GM10266 (cell line): ENCODE data around the gene SMAD1.

Source experiments
- DNase-seq: peaks from one replicate; pipeline ENCODE4 v3.0.0; 2012; ENCODE audit errors: extremely low spot score
- TF ChIP-seq, protein P1 (sequence below): IDR thresholded peaks from 2 replicates; pipeline ENCODE4 v1.5.1; 2012; ENCODE audit warnings: mild to moderate bottlenecking, low read depth; ENCODE audit not compliant: control insufficient read depth, insufficient read depth; ENCODE audit errors: missing control alignments

SMAD1 gene

DNA sequence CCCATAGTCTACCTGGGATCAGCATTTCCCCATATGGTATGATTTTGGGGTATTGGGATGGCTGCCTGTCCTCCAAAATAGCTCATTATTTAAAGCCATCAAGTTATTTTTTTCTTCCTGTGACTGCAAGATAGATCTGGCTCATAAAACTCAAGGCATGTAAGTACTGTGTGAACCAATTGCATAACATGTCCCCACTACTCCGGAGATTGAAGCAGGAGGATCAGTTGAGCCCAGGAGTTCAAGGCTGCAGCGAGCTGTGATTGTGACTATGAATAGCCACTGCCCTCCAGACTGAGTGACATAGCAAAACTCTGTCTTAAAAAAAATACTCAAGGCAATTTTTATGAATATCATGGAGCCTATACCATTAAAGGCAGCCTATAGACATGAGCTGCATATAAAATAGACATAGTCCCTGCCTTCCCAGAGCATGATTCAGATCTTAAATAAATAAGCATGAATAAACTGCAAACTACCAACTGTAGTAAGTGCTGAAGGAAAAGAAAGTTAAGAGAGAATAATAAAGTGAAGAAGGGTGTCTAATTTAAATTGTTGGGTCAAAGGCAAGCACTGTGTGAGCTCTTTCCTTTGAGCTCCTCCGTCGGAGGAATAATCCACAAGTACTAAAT, 120.6 kb downstream of the SMAD1 start:
- no peak for DNase-seq
- TF ChIP-seq, protein P1, sequence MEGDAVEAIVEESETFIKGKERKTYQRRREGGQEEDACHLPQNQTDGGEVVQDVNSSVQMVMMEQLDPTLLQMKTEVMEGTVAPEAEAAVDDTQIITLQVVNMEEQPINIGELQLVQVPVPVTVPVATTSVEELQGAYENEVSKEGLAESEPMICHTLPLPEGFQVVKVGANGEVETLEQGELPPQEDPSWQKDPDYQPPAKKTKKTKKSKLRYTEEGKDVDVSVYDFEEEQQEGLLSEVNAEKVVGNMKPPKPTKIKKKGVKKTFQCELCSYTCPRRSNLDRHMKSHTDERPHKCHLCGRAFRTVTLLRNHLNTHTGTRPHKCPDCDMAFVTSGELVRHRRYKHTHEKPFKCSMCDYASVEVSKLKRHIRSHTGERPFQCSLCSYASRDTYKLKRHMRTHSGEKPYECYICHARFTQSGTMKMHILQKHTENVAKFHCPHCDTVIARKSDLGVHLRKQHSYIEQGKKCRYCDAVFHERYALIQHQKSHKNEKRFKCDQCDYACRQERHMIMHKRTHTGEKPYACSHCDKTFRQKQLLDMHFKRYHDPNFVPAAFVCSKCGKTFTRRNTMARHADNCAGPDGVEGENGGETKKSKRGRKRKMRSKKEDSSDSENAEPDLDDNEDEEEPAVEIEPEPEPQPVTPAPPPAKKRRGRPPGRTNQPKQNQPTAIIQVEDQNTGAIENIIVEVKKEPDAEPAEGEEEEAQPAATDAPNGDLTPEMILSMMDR, result no peak

DNA sequence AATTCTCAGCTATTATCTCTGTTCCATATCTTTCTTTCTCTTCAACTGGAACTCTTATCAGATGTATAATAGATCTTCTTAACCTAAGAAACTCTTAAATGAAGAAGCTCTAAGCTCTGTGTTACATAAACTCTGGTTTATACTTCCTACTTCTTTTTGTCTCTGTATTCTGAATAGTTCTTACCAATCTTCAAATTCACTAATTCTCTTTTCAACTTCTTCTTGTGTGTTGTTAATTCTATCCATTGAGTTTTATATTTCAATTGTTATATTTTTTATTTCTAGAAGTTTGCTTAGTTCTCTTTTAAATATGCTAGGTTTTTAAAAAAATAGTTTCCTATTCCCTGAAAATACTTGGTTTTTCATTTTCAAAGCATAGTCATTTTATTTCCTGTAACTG, 124.3 kb downstream of the SMAD1 start:
- TF ChIP-seq, protein P1, result no peak
- DNase-seq, result no peak
